Retinal pigment epithelial cell (primary cell): ENCODE results near the gene PMS1.

ENCODE experiments used
- DNase-seq: peaks from one replicate; pipeline ENCODE4 v3.0.0-alpha.2; 2010; ENCODE audit warnings: low read depth
- H3K4me3 ChIP-seq: 2 replicates; pipeline ENCODE4 v1.5.1; 2011; ENCODE audit warnings: mild to moderate bottlenecking, low read length, control low read depth, moderate library complexity
- CTCF ChIP-seq: conservative IDR thresholded peaks from 2 replicates; pipeline ENCODE4 v1.5.1; 2011; ENCODE audit warnings: low read depth, low read length, control low read depth, inconsistent platforms

The PMS1 gene

GRCh38 chr2:189848276-189848675 lies 64.0 kb downstream of the PMS1 start:
- no peak overlapping the region for H3K4me3 ChIP-seq
- TF ChIP-seq CTCF, result no peak
- DNase-seq, result no peak

GRCh38 chr2:189849550-189849949 lies 65.3 kb downstream of the PMS1 start:
- no peak for DNase-seq
- H3K4me3 ChIP-seq, result no peak overlapping the region
- TF ChIP-seq CTCF, result no peak

- no peak overlapping the region for H3K4me3 ChIP-seq
- DNase-seq, result no peak
- no peak for TF ChIP-seq CTCF
Observed at GRCh38 chr2:189851174-189851826, 67.0 kb downstream of the PMS1 start.

- no peak overlapping the region for H3K4me3 ChIP-seq
- no peak for DNase-seq
- no peak for TF ChIP-seq CTCF
Observed at GRCh38 chr2:189854187-189854586, 69.9 kb downstream of the PMS1 start.

- no peak overlapping the region for H3K4me3 ChIP-seq
- no peak for DNase-seq
- no peak for TF ChIP-seq CTCF
Observed at GRCh38 chr2:189854940-189855339, 70.7 kb downstream of the PMS1 start.

- no peak for TF ChIP-seq CTCF
- no peak overlapping the region for H3K4me3 ChIP-seq
- DNase-seq, result no peak
Observed at GRCh38 chr2:189858291-189858690, 74.0 kb downstream of the PMS1 start.

GRCh38 chr2:189860161-189860560 lies 75.9 kb downstream of the PMS1 start:
- no peak for DNase-seq
- no peak for TF ChIP-seq CTCF
- no peak overlapping the region for H3K4me3 ChIP-seq
